HEK293 (cell line): Measurements from ENCODE around the gene KCNQ2.

Experiments used
- CTCF ChIA-PET: fragments of 350-600 bp; formaldehyde crosslinking; extraction: SDS; loops from one replicate; lab custom pipeline; 2021; ENCODE audit warnings: antibody characterized with exemption; lab: Yijun Ruan, JAX
- POLR2A ChIA-PET: fragments of 300-600 bp; formaldehyde crosslinking; extraction: SDS; loops from one replicate; lab custom pipeline; 2020; ENCODE audit warnings: antibody characterized with exemption, inconsistent platforms; lab: Yijun Ruan, JAX
- H3K27ac ChIP-seq: fragments of 200-500 bp; sonication (Bioruptor generic); 2 replicates; pipeline ENCODE4 v1.5.1; 2014; ENCODE audit warnings: low read depth, low read length, control low read depth, inconsistent platforms; ENCODE audit errors: extremely low read depth
- H3K36me3 ChIP-seq, 2 experiments: fragments of 200-500 bp in 1 of 2; sonication (Bioruptor generic) in 1 of 2; 1 replicate in 1 of 2; 2 replicates in 1 of 2; pipeline ENCODE4 v1.5.1; 2014 to 2017; ENCODE audit warnings: inconsistent platforms in 2 of 2, low read length in 2 of 2; ENCODE audit not compliant: control insufficient read depth in 2 of 2, insufficient read depth in 1 of 2
- H3K4me1 ChIP-seq: fragments of 200-500 bp; sonication (Bioruptor generic); 2 replicates; pipeline ENCODE4 v1.5.1; 2014; ENCODE audit warnings: mild to moderate bottlenecking, low read length, inconsistent platforms; ENCODE audit not compliant: control insufficient read depth, insufficient read depth
- H3K4me3 ChIP-seq: 2 replicates; pipeline ENCODE4 v1.5.1; 2011; ENCODE audit warnings: low read depth, mild to moderate bottlenecking, control low read depth, low read length, moderate library complexity
- H3K9me3 ChIP-seq: fragments of 200-500 bp; sonication (Bioruptor generic); 2 replicates; pipeline ENCODE4 v1.5.1; 2014; ENCODE audit warnings: low read depth, low read length, inconsistent platforms; ENCODE audit not compliant: control insufficient read depth, insufficient read depth
- EGR2 ChIP-seq: fragments of 450-650 bp; formaldehyde crosslinking; IDR thresholded peaks from 2 replicates; pipeline ENCODE4 v1.5.1; 2016; ENCODE audit warnings: low read depth, missing biosample characterization, missing genetic modification characterization
- GLIS1 ChIP-seq: fragments of 450-650 bp; formaldehyde crosslinking; IDR thresholded peaks from 2 replicates; pipeline ENCODE4 v1.5.1; 2016; ENCODE audit warnings: missing biosample characterization, missing genetic modification characterization
- MYNN ChIP-seq: fragments of 450-650 bp; formaldehyde crosslinking; IDR thresholded peaks from 2 replicates; pipeline ENCODE4 v1.5.1; 2016; ENCODE audit warnings: missing biosample characterization, missing genetic modification characterization, borderline replicate concordance
- ZBTB7A ChIP-seq: fragments of 450-650 bp; formaldehyde crosslinking; IDR thresholded peaks from 2 replicates; pipeline ENCODE4 v1.5.1; 2016; ENCODE audit warnings: low read depth, missing biosample characterization, missing genetic modification characterization
- ZBTB8A ChIP-seq: fragments of 450-650 bp; formaldehyde crosslinking; IDR thresholded peaks from 2 replicates; pipeline ENCODE4 v1.5.1; 2016; ENCODE audit warnings: missing biosample characterization, missing genetic modification characterization
- ZFP37 ChIP-seq: fragments of 450-650 bp; formaldehyde crosslinking; IDR thresholded peaks from 2 replicates; pipeline ENCODE4 v1.5.1; 2016; ENCODE audit warnings: missing biosample characterization, missing genetic modification characterization
- ZNF138 ChIP-seq: fragments of 450-650 bp; formaldehyde crosslinking; IDR thresholded peaks from 2 replicates; pipeline ENCODE4 v1.5.1; 2016; ENCODE audit warnings: missing biosample characterization, missing genetic modification characterization, borderline replicate concordance
- ZNF169 ChIP-seq: fragments of 450-650 bp; formaldehyde crosslinking; IDR thresholded peaks from 2 replicates; pipeline ENCODE4 v1.5.1; 2016; ENCODE audit warnings: missing biosample characterization, missing genetic modification characterization
- ZNF174 ChIP-seq: fragments of 450-650 bp; formaldehyde crosslinking; IDR thresholded peaks from 2 replicates; pipeline ENCODE4 v1.5.0; 2017; ENCODE audit warnings: missing biosample characterization, mild to moderate bottlenecking, missing genetic modification characterization
- ZNF2 ChIP-seq: fragments of 450-650 bp; formaldehyde crosslinking; IDR thresholded peaks from 2 replicates; pipeline ENCODE4 v1.5.1; 2016; ENCODE audit warnings: missing biosample characterization, missing genetic modification characterization
- ZNF214 ChIP-seq: fragments of 450-650 bp; formaldehyde crosslinking; IDR thresholded peaks from 2 replicates; pipeline ENCODE4 v1.5.1; 2017; ENCODE audit warnings: missing biosample characterization, mild to moderate bottlenecking, missing genetic modification characterization, borderline replicate concordance
- ZNF394 ChIP-seq: fragments of 450-650 bp; formaldehyde crosslinking; IDR thresholded peaks from 2 replicates; pipeline ENCODE4 v1.5.1; 2016; ENCODE audit warnings: missing biosample characterization, missing genetic modification characterization, mild to moderate bottlenecking, moderate library complexity, borderline replicate concordance
- ZNF473 ChIP-seq: fragments of 450-650 bp; formaldehyde crosslinking; IDR thresholded peaks from 2 replicates; pipeline ENCODE4 v1.5.1; 2017; ENCODE audit warnings: missing biosample characterization, missing genetic modification characterization
- ZNF514 ChIP-seq: fragments of 450-650 bp; formaldehyde crosslinking; IDR thresholded peaks from 2 replicates; pipeline ENCODE4 v1.5.1; 2016; ENCODE audit warnings: missing biosample characterization, missing genetic modification characterization
- ZNF664 ChIP-seq: fragments of 450-650 bp; formaldehyde crosslinking; IDR thresholded peaks from 2 replicates; pipeline ENCODE4 v1.5.1; 2016; ENCODE audit warnings: missing biosample characterization, missing genetic modification characterization
- ZNF837 ChIP-seq: fragments of 450-650 bp; formaldehyde crosslinking; IDR thresholded peaks from 2 replicates; pipeline ENCODE4 v1.5.1; 2016; ENCODE audit warnings: missing biosample characterization, missing genetic modification characterization
- TF ChIP-seq, protein P1 (sequence below): fragments of 450-650 bp; formaldehyde crosslinking; IDR thresholded peaks from 2 replicates; pipeline ENCODE4 v1.5.1; 2017; ENCODE audit warnings: missing biosample characterization, missing genetic modification characterization
- TF ChIP-seq, protein P2 (sequence below): fragments of 450-650 bp; formaldehyde crosslinking; IDR thresholded peaks from 2 replicates; pipeline ENCODE4 v1.5.1; 2016; ENCODE audit warnings: missing biosample characterization, missing genetic modification characterization
- TF ChIP-seq, protein P3 (sequence below): fragments of 450-650 bp; formaldehyde crosslinking; IDR thresholded peaks from 2 replicates; pipeline ENCODE4 v1.5.1; 2017; ENCODE audit warnings: missing biosample characterization, missing genetic modification characterization
- TF ChIP-seq, protein P4 (sequence below): fragments of 450-650 bp; formaldehyde crosslinking; IDR thresholded peaks from 2 replicates; pipeline ENCODE4 v1.5.1; 2017; ENCODE audit warnings: missing biosample characterization, missing genetic modification characterization
- TF ChIP-seq, protein P5 (sequence below): fragments of 450-650 bp; formaldehyde crosslinking; IDR thresholded peaks from 2 replicates; pipeline ENCODE4 v1.5.1; 2016; ENCODE audit warnings: missing biosample characterization, missing genetic modification characterization
- TF ChIP-seq, protein P6 (sequence below): fragments of 450-650 bp; formaldehyde crosslinking; IDR thresholded peaks from 2 replicates; pipeline ENCODE4 v1.5.1; 2016; ENCODE audit warnings: missing biosample characterization, missing genetic modification characterization
- TF ChIP-seq, protein P7 (sequence below): fragments of 450-650 bp; formaldehyde crosslinking; IDR thresholded peaks from 2 replicates; pipeline ENCODE4 v1.5.1; 2016; ENCODE audit warnings: missing biosample characterization, missing genetic modification characterization

KCNQ2 gene

DNA sequence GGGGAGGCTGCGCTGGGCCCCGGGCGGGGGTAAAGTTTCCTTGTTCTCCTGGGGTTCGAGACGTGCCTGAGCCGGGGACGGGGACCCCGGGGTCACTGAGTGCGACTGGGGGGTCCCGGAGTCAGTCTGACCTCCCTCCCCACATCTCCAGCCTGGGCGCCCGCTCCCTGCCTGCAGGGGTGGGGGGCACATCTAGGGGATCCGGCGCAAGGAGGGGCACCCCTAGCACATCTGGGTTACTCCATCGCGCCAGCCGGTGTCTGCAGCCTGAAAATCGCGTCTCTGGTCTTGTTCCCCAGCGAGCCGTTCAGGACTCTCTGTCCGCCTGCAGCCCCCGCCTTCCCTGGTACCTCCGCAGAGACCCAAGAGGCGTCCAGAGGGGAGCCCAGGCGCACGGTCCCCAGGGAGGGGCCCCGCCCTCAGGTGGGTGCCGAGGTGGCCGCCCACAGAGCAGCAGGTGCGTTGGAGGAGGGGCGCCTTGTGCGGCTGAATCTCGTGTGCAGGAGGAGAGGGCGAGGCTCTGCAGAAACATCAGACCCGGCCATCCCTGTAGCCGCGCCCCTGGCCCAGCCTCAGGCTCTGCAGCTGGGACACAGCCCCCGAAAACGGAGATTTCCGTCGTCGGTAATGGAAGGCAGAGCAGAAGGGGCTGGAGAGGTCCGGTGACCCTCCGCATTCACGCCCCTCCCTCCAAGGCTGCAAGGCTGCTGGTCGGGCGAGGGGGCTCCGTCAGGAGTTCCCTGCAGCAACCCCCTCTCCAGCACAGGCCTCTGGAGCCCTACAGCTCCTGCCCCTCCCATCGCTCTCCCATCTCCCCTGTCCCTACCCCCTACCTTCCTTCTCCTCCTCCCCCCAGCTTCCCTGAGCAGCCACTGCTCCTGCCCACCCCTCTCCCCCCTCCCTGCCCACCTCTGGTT is 110.7 kb downstream of the KCNQ2 start (continued):
- TF ChIP-seq ZNF2 (tag by site-specific recombination) (no peak), GLIS1 (tag by site-specific recombination) (0 out of 2 replicates have a peak, but pooled peaks have one; percentile 17), ZBTB7A (tag by site-specific recombination) (0 out of 2 replicates have a peak, but pooled peaks have one; percentile 17), ZNF214 (tag by site-specific recombination) (no peak), ZNF138 (tag by site-specific recombination) (no peak), ZFP37 (no peak), ZNF473 (tag by site-specific recombination) (no peak), MYNN (tag by site-specific recombination) (no peak), ZNF664 (no peak), ZNF837 (tag by site-specific recombination) (no peak), EGR2 (tag by site-specific recombination) (peak; percentile 66)
- TF ChIP-seq, protein P1, sequence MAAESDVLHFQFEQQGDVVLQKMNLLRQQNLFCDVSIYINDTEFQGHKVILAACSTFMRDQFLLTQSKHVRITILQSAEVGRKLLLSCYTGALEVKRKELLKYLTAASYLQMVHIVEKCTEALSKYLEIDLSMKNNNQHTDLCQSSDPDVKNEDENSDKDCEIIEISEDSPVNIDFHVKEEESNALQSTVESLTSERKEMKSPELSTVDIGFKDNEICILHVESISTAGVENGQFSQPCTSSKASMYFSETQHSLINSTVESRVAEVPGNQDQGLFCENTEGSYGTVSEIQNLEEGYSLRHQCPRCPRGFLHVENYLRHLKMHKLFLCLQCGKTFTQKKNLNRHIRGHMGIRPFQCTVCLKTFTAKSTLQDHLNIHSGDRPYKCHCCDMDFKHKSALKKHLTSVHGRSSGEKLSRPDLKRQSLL (tag by site-specific recombination) = no peak
- TF ChIP-seq, protein P2, sequence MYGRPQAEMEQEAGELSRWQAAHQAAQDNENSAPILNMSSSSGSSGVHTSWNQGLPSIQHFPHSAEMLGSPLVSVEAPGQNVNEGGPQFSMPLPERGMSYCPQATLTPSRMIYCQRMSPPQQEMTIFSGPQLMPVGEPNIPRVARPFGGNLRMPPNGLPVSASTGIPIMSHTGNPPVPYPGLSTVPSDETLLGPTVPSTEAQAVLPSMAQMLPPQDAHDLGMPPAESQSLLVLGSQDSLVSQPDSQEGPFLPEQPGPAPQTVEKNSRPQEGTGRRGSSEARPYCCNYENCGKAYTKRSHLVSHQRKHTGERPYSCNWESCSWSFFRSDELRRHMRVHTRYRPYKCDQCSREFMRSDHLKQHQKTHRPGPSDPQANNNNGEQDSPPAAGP (tag by site-specific recombination) = peak; percentile 44; the same call in 1 of the 2 replicates
- TF ChIP-seq, protein P3, sequence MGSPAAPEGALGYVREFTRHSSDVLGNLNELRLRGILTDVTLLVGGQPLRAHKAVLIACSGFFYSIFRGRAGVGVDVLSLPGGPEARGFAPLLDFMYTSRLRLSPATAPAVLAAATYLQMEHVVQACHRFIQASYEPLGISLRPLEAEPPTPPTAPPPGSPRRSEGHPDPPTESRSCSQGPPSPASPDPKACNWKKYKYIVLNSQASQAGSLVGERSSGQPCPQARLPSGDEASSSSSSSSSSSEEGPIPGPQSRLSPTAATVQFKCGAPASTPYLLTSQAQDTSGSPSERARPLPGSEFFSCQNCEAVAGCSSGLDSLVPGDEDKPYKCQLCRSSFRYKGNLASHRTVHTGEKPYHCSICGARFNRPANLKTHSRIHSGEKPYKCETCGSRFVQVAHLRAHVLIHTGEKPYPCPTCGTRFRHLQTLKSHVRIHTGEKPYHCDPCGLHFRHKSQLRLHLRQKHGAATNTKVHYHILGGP (tag by site-specific recombination) = no peak
- TF ChIP-seq, protein P4, sequence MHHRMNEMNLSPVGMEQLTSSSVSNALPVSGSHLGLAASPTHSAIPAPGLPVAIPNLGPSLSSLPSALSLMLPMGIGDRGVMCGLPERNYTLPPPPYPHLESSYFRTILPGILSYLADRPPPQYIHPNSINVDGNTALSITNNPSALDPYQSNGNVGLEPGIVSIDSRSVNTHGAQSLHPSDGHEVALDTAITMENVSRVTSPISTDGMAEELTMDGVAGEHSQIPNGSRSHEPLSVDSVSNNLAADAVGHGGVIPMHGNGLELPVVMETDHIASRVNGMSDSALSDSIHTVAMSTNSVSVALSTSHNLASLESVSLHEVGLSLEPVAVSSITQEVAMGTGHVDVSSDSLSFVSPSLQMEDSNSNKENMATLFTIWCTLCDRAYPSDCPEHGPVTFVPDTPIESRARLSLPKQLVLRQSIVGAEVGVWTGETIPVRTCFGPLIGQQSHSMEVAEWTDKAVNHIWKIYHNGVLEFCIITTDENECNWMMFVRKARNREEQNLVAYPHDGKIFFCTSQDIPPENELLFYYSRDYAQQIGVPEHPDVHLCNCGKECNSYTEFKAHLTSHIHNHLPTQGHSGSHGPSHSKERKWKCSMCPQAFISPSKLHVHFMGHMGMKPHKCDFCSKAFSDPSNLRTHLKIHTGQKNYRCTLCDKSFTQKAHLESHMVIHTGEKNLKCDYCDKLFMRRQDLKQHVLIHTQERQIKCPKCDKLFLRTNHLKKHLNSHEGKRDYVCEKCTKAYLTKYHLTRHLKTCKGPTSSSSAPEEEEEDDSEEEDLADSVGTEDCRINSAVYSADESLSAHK (tag by site-specific recombination) = no peak

DNA sequence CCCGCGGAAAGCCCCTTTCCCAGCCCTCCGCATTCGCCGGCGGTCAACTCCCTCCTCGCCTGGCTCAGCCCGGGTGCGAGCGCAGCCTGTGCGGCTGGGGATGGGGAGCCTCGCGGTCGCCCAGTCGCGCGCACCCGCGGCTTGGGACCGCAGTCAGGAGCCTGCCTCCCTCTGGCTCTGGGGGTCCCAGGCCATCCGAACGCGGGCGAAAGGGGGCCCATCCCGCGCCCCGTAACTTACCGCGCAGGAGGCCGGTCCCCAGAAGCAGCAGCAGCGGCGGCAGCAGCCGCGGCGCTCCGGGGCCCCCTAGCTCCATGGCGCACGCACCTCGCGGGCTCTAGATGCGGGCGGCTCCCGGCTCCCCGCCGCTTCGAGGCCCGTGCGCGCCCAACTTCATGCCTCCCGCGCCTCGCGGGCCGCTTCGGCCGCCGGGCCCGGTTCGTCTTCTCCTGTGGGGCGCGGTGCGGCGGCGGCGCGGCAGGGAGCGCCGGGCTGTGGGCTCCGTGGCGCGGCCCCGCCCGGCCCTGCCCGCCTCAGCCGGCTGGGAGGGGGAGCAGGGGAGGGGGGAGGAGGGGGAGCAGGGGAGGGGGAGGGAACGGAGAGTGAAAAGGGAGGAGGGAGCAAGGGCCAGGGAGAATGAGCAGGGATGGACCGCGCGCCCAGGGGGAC is 111.5 kb downstream of the KCNQ2 start, which contains the start of gene CHRNA4:
TSS of gene CHRNA4 (minus strand) at position 500 of the 669 bp plus-strand sequence. CDS start at position 316, 184 bp downstream.
- Histone ChIP-seq H3K4me3 (no peak within 1 kb of the TSS), H3K4me1 (no peaks in the 10 kb centered on the region), H3K9me3 (no peaks in the 10 kb centered on the region), H3K36me3 (no peaks in the 10 kb centered on the region), H3K27ac (no peak within 1 kb of the TSS)
- ChIA-PET CTCF (no interaction called here), POLR2A (no interaction called here)
- TF ChIP-seq, protein P5, sequence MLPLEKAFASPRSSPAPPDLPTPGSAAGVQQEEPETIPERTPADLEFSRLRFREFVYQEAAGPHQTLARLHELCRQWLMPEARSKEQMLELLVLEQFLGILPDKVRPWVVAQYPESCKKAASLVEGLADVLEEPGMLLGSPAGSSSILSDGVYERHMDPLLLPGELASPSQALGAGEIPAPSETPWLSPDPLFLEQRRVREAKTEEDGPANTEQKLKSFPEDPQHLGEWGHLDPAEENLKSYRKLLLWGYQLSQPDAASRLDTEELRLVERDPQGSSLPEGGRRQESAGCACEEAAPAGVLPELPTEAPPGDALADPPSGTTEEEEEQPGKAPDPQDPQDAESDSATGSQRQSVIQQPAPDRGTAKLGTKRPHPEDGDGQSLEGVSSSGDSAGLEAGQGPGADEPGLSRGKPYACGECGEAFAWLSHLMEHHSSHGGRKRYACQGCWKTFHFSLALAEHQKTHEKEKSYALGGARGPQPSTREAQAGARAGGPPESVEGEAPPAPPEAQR (tag by site-specific recombination) = no peak
- TF ChIP-seq ZNF169 (tag by site-specific recombination) (no peak), ZNF514 (tag by site-specific recombination) (no peak), ZNF394 (no peak), ZBTB8A (tag by site-specific recombination) (peak; percentile 33; the same call in 1 of the 2 replicates), ZNF174 (tag by site-specific recombination) (no peak)
- TF ChIP-seq, protein P6, sequence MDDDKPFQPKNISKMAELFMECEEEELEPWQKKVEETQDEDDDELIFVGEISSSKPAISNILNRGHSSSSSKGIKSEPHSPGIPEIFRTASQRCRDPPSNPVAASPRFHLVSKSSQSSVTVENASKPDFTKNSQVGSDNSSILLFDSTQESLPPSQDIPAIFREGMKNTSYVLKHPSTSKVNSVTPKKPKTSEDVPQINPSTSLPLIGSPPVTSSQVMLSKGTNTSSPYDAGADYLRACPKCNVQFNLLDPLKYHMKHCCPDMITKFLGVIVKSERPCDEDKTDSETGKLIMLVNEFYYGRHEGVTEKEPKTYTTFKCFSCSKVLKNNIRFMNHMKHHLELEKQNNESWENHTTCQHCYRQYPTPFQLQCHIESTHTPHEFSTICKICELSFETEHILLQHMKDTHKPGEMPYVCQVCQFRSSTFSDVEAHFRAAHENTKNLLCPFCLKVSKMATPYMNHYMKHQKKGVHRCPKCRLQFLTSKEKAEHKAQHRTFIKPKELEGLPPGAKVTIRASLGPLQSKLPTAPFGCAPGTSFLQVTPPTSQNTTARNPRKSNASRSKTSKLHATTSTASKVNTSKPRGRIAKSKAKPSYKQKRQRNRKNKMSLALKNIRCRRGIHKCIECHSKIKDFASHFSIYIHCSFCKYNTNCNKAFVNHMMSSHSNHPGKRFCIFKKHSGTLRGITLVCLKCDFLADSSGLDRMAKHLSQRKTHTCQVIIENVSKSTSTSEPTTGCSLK (tag by site-specific recombination) = no peak
- TF ChIP-seq, protein P7, sequence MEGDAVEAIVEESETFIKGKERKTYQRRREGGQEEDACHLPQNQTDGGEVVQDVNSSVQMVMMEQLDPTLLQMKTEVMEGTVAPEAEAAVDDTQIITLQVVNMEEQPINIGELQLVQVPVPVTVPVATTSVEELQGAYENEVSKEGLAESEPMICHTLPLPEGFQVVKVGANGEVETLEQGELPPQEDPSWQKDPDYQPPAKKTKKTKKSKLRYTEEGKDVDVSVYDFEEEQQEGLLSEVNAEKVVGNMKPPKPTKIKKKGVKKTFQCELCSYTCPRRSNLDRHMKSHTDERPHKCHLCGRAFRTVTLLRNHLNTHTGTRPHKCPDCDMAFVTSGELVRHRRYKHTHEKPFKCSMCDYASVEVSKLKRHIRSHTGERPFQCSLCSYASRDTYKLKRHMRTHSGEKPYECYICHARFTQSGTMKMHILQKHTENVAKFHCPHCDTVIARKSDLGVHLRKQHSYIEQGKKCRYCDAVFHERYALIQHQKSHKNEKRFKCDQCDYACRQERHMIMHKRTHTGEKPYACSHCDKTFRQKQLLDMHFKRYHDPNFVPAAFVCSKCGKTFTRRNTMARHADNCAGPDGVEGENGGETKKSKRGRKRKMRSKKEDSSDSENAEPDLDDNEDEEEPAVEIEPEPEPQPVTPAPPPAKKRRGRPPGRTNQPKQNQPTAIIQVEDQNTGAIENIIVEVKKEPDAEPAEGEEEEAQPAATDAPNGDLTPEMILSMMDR (tag by site-specific recombination) = peak; percentile 43; the same call in 1 of the 2 replicates
